Stimulated activated CD8-positive, alpha-beta memory T cell treated with anti-CD3 and anti-CD28 coated beads, Interleukin-4, amount 100 ng/mL, for 48 hours (primary cell): ENCODE measurements around the gene SH2B2.
A peak's percentile ranks its signal among the peaks of the same experiment; 100 is the strongest.
"Not testable (repeated sequence)": the region's sequence is repeated elsewhere in the genome, so short reads cannot be mapped to it uniquely, and the experiment has no call there.

Experiments used
- DNase-seq: peaks from one replicate; pipeline ENCODE4 v3.0.0-alpha.2; 2020

Gene SH2B2

GRCh38 chr7:102287111-102287980 is 678 bp downstream of the SH2B2 start:
- peak; percentile 42 for DNase-seq

GRCh38 chr7:102287981-102288278 is 1.3 kb downstream of the SH2B2 start:
- DNase-seq = no peak

GRCh38 chr7:102288285-102288930 is 1.7 kb downstream of the SH2B2 start:
- peak; percentile 38 for DNase-seq

- no peak for DNase-seq
Measured at GRCh38 chr7:102289057-102289456, 2.4 kb downstream of the SH2B2 start.

- peak; percentile 48 for DNase-seq
Measured at GRCh38 chr7:102291056-102291915, 4.6 kb downstream of the SH2B2 start.

- DNase-seq = no peak
Measured at GRCh38 chr7:102291916-102292267, 5.2 kb downstream of the SH2B2 start.

GRCh38 chr7:102292813-102293798 is 6.4 kb downstream of the SH2B2 start:
- no peak for DNase-seq

GRCh38 chr7:102294589-102294988 is 7.9 kb downstream of the SH2B2 start:
- no peak for DNase-seq

GRCh38 chr7:102295346-102296178 is 8.9 kb downstream of the SH2B2 start:
- DNase-seq = no peak

- DNase-seq = no peak
Measured at GRCh38 chr7:102296179-102296438, 9.4 kb downstream of the SH2B2 start.

- no peak for DNase-seq
Measured at GRCh38 chr7:102296514-102296913, 9.8 kb downstream of the SH2B2 start.

GRCh38 chr7:102297487-102298218 is 11.0 kb downstream of the SH2B2 start:
- no peak for DNase-seq

GRCh38 chr7:102300643-102301221 is 14.1 kb downstream of the SH2B2 start:
- DNase-seq = no peak

GRCh38 chr7:102301367-102301766 is 14.7 kb downstream of the SH2B2 start:
- not testable (repeated sequence) for DNase-seq

GRCh38 chr7:102302025-102302424 is 15.4 kb downstream of the SH2B2 start:
- no peak for DNase-seq

GRCh38 chr7:102303669-102304422 is 17.2 kb downstream of the SH2B2 start:
- DNase-seq = no peak

- no peak for DNase-seq
Measured at GRCh38 chr7:102304668-102305067, 18.0 kb downstream of the SH2B2 start.

GRCh38 chr7:102305414-102306268 is 19.0 kb downstream of the SH2B2 start:
- no peak for DNase-seq
